SH-SY5Y (cell line): ENCODE measurements around the gene GADL1.

Experiments
- GATA2 ChIP-seq: IDR thresholded peaks from 2 replicates; pipeline ENCODE4 v1.6.1; 2011; ENCODE audit warnings: mild to moderate bottlenecking, low read depth, low read length
- GATA3 ChIP-seq: IDR thresholded peaks from 2 replicates; pipeline ENCODE4 v1.6.1; 2011; ENCODE audit warnings: low read depth, mild to moderate bottlenecking, low read length, moderate library complexity

DNA sequence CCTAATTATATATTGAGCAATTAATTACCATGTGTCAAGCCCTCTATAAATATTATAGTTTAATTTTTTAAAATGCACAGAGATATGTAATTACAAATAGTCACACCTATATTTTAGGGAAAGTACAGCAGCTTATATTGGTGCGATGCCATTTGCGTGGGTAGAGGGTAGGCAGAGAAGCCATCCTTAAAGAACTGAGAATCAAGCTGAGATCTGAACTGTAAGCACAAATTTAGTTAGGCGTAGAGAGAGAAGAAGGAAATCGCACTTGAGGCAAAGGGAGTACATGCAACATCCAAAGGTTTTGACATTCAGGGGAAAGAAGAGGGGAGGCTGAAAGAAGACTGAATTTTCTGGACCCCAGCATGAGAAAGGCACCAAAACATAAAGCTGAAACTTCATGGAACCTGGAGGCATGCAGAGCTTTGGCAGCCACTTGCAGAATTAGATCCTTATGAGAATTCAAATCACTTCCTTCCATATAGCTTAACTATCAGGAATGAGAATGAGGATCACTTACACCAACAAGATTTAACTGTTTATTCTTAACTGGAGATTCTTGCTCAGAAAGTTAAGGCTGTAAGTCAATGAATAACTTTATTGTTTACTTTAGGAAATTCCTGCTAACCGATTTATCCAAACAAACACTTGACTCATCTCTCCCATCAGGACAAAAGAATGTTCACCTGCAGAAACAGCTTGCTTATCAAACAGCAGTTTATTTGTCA, 173.7 kb downstream of the GADL1 start:
- TF ChIP-seq GATA3 (no peak), GATA2 (no peak)
